HG02610 (cell line): Measurements from ENCODE around the gene ACSF3.

Experiments
- ATAC-seq: cut with Tn5 transposase; IDR thresholded peaks from one replicate; pipeline ENCODE4 v1.9.1; 2021; ENCODE audit warnings: mild to moderate bottlenecking, moderate library complexity; ENCODE audit not compliant: unreplicated experiment

The ACSF3 gene

GRCh38 chr16:89093602-89094251 lies at the start of gene ACSF3:
TSS of gene ACSF3 (plus strand) at chr16:89093852. CDS start at chr16:89100682, 6,830 bp downstream.
- ATAC-seq, result peak; percentile 39

DNA sequence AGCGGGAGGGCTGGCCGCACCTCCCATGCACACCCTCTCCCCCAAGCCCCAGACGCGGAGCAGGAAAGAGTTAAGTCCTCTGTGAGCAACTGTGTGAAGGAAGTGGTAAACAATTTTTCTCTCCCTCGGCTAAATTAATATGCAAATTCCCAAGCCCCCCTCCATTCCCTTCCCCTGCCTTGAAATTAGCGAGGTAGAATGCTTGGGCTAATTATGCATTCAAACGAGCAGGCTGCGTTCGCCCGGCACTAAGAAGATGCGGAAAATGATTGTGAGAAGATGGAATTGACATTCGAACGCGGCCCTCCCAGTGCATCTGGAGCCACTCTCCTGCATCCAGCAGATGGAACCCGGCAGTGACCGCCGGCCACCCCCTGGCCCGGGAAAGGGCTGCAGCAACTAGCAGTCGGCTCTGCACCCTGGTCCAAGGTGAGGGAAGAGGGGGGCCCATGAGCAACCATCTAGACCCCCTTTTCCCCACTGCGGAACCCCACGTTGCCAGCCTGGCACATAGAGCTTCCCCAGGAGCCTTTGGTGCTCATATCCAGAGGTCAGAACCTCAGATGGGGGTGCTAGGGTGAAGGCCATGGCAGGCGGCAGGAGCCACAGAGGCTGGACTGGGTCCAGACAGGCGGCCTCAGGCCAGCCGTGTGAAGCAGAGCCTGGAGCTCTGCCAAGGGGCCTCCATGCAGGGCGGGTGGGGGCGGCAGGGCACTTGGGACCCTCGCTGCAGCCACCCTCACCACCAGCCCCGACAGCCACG lies 49.1 kb upstream of the ACSF3 start:
- ATAC-seq, result no peak

DNA sequence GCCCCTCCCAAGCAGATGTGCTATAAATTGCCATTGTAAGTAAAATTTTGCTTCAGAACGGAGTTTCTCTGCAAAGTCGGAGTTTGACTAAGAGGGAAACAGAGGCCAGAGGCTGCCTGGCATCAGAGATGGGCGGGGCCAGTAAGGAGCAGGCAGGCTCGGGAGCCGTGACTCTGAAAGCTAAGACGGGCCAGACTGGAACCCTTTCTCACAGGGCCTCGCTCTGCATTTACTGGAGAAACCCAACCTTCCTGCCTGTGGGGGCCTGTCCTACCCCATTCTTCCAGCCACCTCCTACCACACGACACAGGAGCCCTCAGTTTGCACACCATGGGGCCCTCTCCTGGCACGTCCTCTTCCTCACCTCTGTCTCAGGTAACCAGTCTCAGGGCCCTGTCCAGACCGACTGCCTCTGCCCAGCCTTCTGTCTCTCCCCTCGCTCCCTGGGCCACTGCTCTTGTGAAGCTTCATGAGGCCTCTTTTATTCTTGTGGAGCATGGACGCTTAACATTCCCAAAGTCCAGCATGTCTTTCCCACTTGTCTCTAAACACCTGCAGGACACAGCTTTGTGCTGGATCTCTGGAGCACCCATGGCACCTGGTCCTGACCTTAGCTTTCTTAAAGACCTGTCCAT lies 48.4 kb upstream of the ACSF3 start:
- no peak for ATAC-seq

- no peak for ATAC-seq
Observed at GRCh38 chr16:89045881-89046280, 47.8 kb upstream of the ACSF3 start.

DNA sequence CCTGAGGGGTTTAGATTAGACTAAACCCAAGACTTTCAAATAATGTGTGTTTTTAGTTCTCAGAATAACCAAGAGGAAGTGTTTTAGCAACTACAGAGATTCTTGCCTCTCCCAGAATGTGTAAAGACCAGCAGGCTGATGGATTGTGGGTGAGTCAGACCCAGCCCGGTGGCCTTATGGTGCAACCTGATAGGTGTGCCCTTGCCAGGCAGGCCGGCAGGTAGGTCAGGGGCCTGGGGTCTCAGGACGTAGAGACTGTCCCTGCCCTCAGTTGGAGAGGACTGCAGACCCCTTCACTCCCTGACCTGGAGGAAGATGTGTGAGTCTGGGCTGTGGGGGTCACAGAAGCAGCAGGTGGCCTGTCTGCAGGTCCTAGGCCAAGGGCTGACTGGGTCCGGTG lies 47.2 kb upstream of the ACSF3 start:
- no peak for ATAC-seq

DNA sequence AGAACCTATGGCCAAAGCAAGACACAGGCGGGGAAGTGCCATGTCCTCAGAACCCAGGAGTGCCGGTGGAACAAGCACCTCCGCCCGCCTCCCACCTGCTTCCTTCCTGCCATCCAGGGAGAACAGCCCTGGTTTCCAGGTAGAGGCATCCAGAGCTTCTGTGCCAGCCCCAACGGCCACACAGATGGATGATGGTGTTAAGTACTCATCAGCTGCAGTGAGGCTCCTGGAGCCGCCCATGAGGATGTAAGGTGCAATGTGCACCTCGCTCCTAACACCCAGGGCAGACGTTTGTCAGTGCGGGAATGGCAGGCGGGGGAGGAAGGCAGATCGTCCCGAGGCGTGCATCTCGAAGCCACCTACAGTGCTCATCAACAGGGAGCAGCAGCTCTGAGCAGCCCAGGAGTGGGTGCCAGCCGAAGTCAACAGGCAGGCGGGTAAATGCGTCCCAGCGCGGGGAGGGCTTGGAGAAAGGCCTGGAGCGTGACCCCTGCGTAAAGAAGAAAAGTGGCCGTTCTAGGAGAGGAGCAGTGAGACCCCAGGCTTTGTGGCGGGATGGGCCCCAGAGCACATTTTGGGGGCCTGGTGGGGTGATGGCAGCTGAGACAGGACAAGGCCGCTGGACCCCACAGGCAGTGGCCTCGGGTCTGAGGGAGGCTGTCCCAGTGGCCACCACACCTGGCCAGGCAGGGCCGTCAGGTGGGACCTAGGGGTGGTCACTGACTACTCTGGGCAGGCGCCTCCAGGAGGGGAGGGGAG lies 46.1 kb upstream of the ACSF3 start:
- no peak for ATAC-seq

- ATAC-seq, result no peak
Observed at GRCh38 chr16:89048090-89048725, 45.4 kb upstream of the ACSF3 start.

GRCh38 chr16:89048871-89049422 lies 44.7 kb upstream of the ACSF3 start:
- ATAC-seq, result no peak

- ATAC-seq, result no peak
Observed at GRCh38 chr16:89049484-89050118, 44.1 kb upstream of the ACSF3 start.

DNA sequence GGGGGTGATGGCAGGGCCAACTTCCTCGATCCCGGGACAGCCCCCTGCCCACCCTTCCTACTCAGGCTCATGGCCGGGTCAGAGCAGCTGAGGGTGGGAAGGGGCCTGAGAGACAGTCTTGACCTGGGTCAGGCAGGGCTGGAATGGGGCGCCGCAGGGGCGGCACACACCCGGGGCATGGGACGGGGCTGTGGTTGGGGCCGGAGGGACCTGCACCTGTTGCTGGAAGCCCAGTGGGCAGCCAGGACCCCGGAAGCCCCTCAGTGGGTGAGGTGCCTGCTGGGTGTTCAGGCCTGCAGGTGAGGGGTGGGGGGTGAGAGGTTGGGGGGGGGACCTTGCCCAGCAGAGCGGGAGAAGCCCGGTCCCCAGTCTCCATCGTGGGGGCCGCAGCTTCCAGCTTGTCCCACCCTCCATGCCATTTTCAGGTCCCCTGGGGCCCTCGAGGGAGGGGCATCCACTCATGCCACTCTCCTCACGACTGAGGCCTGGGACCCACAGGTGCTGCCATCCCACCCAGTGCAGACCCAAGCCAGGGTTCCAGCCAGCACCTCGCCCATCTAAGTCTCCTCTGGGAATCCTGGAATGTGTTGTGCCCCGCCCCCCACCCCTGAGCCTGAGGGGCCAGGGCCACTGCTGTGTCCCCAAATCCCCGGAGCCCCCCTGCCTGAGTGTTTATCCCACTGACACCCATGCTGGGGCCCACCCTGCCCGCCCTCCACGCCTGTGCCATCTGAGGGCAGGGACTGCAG lies 43.4 kb upstream of the ACSF3 start:
- no peak for ATAC-seq

GRCh38 chr16:89050868-89051311 lies 42.8 kb upstream of the ACSF3 start:
- no peak for ATAC-seq

GRCh38 chr16:89051521-89052166 lies 42.0 kb upstream of the ACSF3 start:
- no peak for ATAC-seq

DNA sequence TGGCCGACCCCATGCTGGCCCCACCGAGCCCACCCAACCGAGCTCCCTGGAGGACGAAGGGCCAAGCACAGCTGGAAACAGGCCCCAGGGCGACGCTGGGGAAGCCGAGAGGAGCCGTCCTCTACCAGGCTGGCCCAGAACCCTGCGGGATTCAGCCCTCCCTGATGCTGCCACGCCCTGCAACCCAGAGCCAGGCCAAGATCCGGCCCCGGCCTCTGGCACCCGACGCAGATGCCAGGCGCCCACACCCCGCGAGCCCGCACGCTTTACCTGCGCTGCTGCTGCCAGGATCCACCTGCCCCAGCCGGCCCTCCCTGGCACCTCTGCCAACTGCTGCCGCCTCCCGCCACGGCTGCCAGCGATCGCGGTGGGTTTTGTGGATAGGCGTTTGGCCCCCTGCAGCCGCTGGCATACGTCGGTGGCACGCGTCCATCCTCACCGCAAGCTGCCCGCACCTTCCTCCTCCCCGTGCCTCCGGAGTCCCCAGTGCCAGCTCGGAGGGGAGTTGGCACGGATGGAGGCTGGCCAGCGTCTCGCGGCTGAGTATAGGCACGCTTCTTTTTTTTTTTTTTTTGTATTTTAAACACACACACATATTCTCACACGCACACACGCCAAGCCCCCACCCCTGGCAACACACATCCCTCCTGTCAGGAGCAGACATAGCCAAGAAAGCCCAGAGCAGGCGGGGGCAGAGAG lies 41.3 kb upstream of the ACSF3 start:
- no peak for ATAC-seq

DNA sequence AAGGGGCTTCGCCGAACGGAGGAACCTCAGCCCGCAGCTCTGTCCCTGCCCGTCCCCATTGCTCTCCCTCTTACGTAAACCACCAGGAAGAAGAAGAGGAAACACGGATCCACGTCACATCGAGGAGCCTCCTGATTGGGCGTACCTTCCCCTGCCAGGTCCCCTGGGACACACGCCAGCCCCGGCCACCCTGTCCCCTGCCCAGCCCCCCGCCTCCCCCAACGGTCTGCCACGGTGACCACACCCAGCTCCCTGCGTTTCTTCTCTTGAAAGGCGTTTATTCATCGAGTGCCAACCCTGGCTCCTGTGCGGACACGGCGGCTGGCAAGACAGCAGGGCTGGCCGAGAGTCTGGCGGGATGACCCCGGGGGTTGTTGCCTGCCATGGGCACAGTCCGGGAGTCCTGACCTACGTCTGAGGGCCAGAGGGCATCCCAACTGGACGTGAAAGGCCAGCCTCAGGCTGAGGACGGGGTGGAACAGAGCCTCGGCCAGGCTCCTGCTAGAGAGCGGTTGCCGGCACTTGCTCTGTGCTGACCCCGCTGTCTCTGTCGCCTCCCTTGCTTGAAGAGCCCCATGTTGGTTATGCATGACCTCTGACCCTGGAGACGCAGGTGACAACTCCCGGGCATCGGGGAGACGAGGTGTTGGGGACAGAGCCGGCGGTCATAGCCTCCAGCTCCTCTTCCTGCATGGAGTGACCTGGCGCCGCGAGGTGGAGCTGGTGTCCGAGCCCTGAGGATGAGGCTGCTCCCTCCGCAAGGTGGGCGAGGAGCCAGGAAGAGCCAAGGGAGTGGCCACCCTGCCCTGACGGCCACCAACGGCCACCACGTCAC lies 40.5 kb upstream of the ACSF3 start:
- no peak for ATAC-seq

DNA sequence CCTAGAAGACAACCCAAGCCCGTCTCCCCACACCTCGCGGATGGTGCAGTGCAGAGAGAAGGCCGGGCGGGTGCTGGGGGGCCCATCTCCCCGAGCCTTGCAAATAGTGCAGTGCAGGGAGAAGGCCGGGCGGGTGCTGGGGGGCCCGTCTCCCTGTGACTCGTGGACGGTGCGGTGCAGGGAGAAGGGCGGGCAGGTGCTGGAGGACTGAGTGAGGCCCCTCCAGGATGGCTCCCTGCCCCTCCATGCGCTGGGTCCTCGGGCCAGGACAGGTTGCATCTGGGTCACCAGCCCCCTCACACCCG lies 40.0 kb upstream of the ACSF3 start:
- ATAC-seq, result no peak

- ATAC-seq, result no peak
Observed at GRCh38 chr16:89054261-89054661, 39.4 kb upstream of the ACSF3 start.

GRCh38 chr16:89054714-89055113 lies 38.9 kb upstream of the ACSF3 start:
- no peak for ATAC-seq

DNA sequence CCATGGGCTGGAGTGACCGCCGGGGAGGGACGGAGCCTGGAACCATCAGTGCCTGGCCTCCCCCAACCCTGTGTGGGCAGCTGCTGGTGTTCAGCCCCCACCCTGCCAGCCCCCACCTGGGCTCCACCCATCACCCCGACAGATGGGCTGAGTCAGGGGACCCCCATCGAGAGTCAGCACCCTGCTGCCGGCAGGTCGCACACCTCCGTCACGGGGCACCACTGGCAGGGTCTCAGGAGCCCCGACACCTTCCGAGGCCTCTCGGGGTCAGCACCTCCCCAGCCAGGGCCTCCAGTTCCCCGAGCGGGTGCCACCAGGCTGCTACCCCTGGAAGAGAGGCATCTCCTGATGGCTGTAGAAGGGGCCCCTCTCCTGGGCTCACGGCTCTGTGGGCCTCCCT lies 38.3 kb upstream of the ACSF3 start:
- no peak for ATAC-seq
